MCF 10A (cell line): ENCODE results near the gene SCN8A. TPM values are rescaled to one million over a fixed set of nuclear protein-coding genes. Genes with fewer than 3 reads are reported as not detected.
A peak's percentile ranks its signal among the peaks of the same experiment; 100 is the strongest.
"Not testable (repeated sequence)": the region's sequence is repeated elsewhere in the genome, so short reads cannot be mapped to it uniquely, and the experiment has no call there.

Experiments used
- BruUV-seq: library from RNA; stranded (reverse); fragments of 400-500 nt; replicated peaks from 2 replicates; lab custom pipeline; 2021; lab: Mats Ljungman, UMichigan
- CTCF ChIA-PET: fragments of 300-600 bp; sonication (Branson Sonifier 250); formaldehyde crosslinking; extraction: SDS; loops from one replicate; lab custom pipeline; 2021; ENCODE audit warnings: antibody characterized with exemption, inconsistent platforms; lab: Yijun Ruan, JAX
- POLR2A ChIA-PET: fragments of 300-600, 350-650 bp; sonication (Branson Sonifier 250); formaldehyde crosslinking; extraction: SDS; loops from one replicate; lab custom pipeline; 2020; ENCODE audit warnings: antibody characterized with exemption, inconsistent platforms; lab: Yijun Ruan, JAX
- DNase-seq: peaks from one replicate; pipeline ENCODE4 v3.0.0-alpha.2; 2018; ENCODE audit not compliant: unreplicated experiment
- H3K27ac Mint-ChIP-seq: one replicate; pipeline ENCODE4 v1.8.0; 2022; ENCODE audit warnings: mild to moderate bottlenecking, low read depth, mixed read lengths; ENCODE audit not compliant: unreplicated experiment
- H3K27me3 Mint-ChIP-seq: one replicate; pipeline ENCODE4 v1.8.0; 2022; ENCODE audit warnings: mixed read lengths; ENCODE audit not compliant: insufficient read depth, unreplicated experiment
- H3K36me3 Mint-ChIP-seq: one replicate; pipeline ENCODE4 v1.8.0; 2022; ENCODE audit warnings: mild to moderate bottlenecking, moderate library complexity, mixed read lengths; ENCODE audit not compliant: insufficient read depth, unreplicated experiment
- H3K4me1 Mint-ChIP-seq: one replicate; pipeline ENCODE4 v1.8.0; 2022; ENCODE audit warnings: mixed read lengths; ENCODE audit not compliant: insufficient read depth, unreplicated experiment
- H3K4me3 Mint-ChIP-seq: one replicate; pipeline ENCODE4 v1.8.0; 2022; ENCODE audit warnings: mild to moderate bottlenecking, moderate library complexity, mixed read lengths; ENCODE audit not compliant: unreplicated experiment
- H3K9me3 Mint-ChIP-seq: one replicate; pipeline ENCODE4 v1.8.0; 2022; ENCODE audit warnings: mixed read lengths; ENCODE audit not compliant: unreplicated experiment
- CTCF ChIP-seq: fragments of 200-600 bp; IDR thresholded peaks from one replicate; pipeline ENCODE4 v1.8.0; 2022; ENCODE audit warnings: antibody characterized with exemption, mild to moderate bottlenecking; ENCODE audit not compliant: unreplicated experiment
- intact Hi-C: fragments of 100-400 bp; cut with micrococcal nuclease; formaldehyde crosslinking; loops from 2 replicates; pipeline ENCODE4 v1.14.1; 2022
- total RNA-seq: library from RNA; stranded (reverse); gene quantifications from 2 replicates; pipeline ENCODE4 v1.2.3, GENCODE V29; 2022

SCN8A gene
- total RNA-seq, 1 experiment from 2014 or later: 0.70 TPM

GRCh38 chr12:51826881-51827280, 235.8 kb downstream of the SCN8A start:
- no peak for DNase-seq
- ChIA-PET CTCF (interaction anchor here (4.6 kb wide), 1 partner anchor 404 kb away, joined by 77 read pairs; the partner anchor contains the start of gene SLC4A8), POLR2A (no interaction called here)
- Mint-ChIP-seq H3K27me3 (peaks cover 14% of the 10 kb centered on the region), H3K4me1 (peaks cover 12% of the 10 kb centered on the region), H3K4me3 (no peak overlapping the region), H3K27ac (no peak overlapping the region), H3K9me3 (no peaks in the 10 kb centered on the region), H3K36me3 (no peaks in the 10 kb centered on the region)
- intact Hi-C loops: no loop called here
- BruUV-seq: no TSS peak
- TF ChIP-seq CTCF: no peak

GRCh38 chr12:51827925-51828818, 237.1 kb downstream of the SCN8A start:
- peaks cover 27% of the 10 kb centered on the region for H3K27me3 Mint-ChIP-seq
- BruUV-seq: no TSS peak
- H3K36me3 Mint-ChIP-seq: no peaks in the 10 kb centered on the region
- H3K27ac Mint-ChIP-seq: peak overlapping the region; percentile 49
- no peaks in the 10 kb centered on the region for H3K9me3 Mint-ChIP-seq
- H3K4me1 Mint-ChIP-seq: peaks cover 12% of the 10 kb centered on the region
- peak; percentile 35 for DNase-seq
- TF ChIP-seq CTCF: no peak
- intact Hi-C loops: no loop called here
- ChIA-PET POLR2A (interaction anchor here (0.6 kb wide), 2 partner anchors 447 to 782 kb away, joined by 3 read pairs; no protein-coding TSS in a partner anchor), CTCF (interaction anchor here (0.6 to 2.2 kb wide), 7 partner anchors 13 to 840 kb away, joined by 3 to 11 read pairs (median 3); a partner anchor contains a TSS)
- no peak overlapping the region for H3K4me3 Mint-ChIP-seq

- DNase-seq: no peak
- BruUV-seq: no TSS peak
- Mint-ChIP-seq H3K9me3 (peaks cover 6% of the 10 kb centered on the region), H3K27me3 (peaks cover 35% of the 10 kb centered on the region), H3K4me1 (peaks cover 12% of the 10 kb centered on the region), H3K27ac (no peak overlapping the region), H3K36me3 (no peaks in the 10 kb centered on the region), H3K4me3 (no peak overlapping the region)
- ChIA-PET POLR2A (no interaction called here), CTCF (interaction anchor here (0.6 to 2.2 kb wide), 6 partner anchors 14 to 841 kb away, joined by 3 to 11 read pairs (median 4); a partner anchor contains a TSS)
- intact Hi-C loops: no loop called here
- no peak for TF ChIP-seq CTCF
These were observed 238.0 kb downstream of the SCN8A start for GRCh38 chr12:51829011-51829481.

- no peak for TF ChIP-seq CTCF
- CTCF ChIA-PET: interaction anchor here (0.6 to 2.2 kb wide), 9 partner anchors 35 to 940 kb away, joined by 3 to 11 read pairs (median 3); no protein-coding TSS in a partner anchor
- BruUV-seq: no TSS peak
These were observed 238.6 kb downstream of the SCN8A start for GRCh38 chr12:51829641-51830040.

GRCh38 chr12:51831817-51832216, 240.8 kb downstream of the SCN8A start:
- BruUV-seq, intact Hi-C loops, POLR2A ChIA-PET, DNase-seq, H3K36me3 Mint-ChIP-seq, H3K27ac Mint-ChIP-seq, H3K4me3 Mint-ChIP-seq, H3K9me3 Mint-ChIP-seq: not testable (repeated sequence)
- Mint-ChIP-seq H3K27me3 (peaks cover 43% of the 10 kb centered on the region), H3K4me1 (peaks cover 12% of the 10 kb centered on the region)
- CTCF ChIA-PET: interaction anchor here (0.8 kb wide), 1 partner anchor 460 kb away, joined by 3 read pairs; no protein-coding TSS in a partner anchor

More at GRCh38 chr12:51829641-51830040, 238.6 kb downstream of the SCN8A start:
- Mint-ChIP-seq H3K27ac (no peak overlapping the region), H3K9me3 (peaks cover 7% of the 10 kb centered on the region), H3K36me3 (no peaks in the 10 kb centered on the region), H3K27me3 (peaks cover 40% of the 10 kb centered on the region), H3K4me1 (peaks cover 12% of the 10 kb centered on the region), H3K4me3 (no peak overlapping the region)
- intact Hi-C loops: no loop called here
- POLR2A ChIA-PET: no interaction called here
- no peak for DNase-seq
